Neural progenitor cell (in vitro differentiated cells): Measurements from ENCODE around the gene RPS19. TPM values are rescaled to one million over a fixed set of nuclear protein-coding genes. Genes with fewer than 3 reads are reported as not detected.

Source experiments
- DNase-seq: peaks from one replicate; pipeline ENCODE4 v3.0.0-alpha.2; 2016; ENCODE audit warnings: low spot score
- H2AFZ ChIP-seq: fragments of 200-600 bp; sonication (generic); replicated peaks from 2 replicates; pipeline ENCODE4 v1.6.1; 2016; ENCODE audit warnings: antibody characterized with exemption
- H3F3A ChIP-seq: fragments of 200-600 bp; sonication (generic); 2 replicates; pipeline ENCODE4 v1.6.1; 2016; ENCODE audit warnings: antibody characterized with exemption, low read depth
- H3K27ac ChIP-seq: fragments of 200-600 bp; sonication (generic); 2 replicates; pipeline ENCODE4 v1.5.1; 2016; ENCODE audit warnings: mild to moderate bottlenecking
- H3K27me3 ChIP-seq: fragments of 200-600 bp; sonication (generic); 2 replicates; pipeline ENCODE4 v1.6.1; 2016; ENCODE audit warnings: mild to moderate bottlenecking, moderate library complexity
- H3K36me3 ChIP-seq: fragments of 200-600 bp; sonication (generic); 2 replicates; pipeline ENCODE4 v1.5.1; 2016
- H3K4me1 ChIP-seq: fragments of 200-600 bp; sonication (generic); 2 replicates; pipeline ENCODE4 v1.6.1; 2016; ENCODE audit warnings: mixed run types
- H3K4me2 ChIP-seq: fragments of 200-600 bp; sonication (generic); 2 replicates; pipeline ENCODE4 v1.6.1; 2016
- H3K4me3 ChIP-seq: fragments of 200-600 bp; sonication (generic); 2 replicates; pipeline ENCODE4 v1.5.1; 2016
- H3K79me2 ChIP-seq: fragments of 200-600 bp; sonication (generic); 2 replicates; pipeline ENCODE4 v1.6.1; 2016; ENCODE audit warnings: low read depth
- H3K9ac ChIP-seq: fragments of 200-600 bp; sonication (generic); 2 replicates; pipeline ENCODE4 v1.6.1; 2016
- H3K9me3 ChIP-seq: fragments of 200-600 bp; sonication (generic); 2 replicates; pipeline ENCODE4 v1.5.1; 2016; ENCODE audit warnings: low read depth
- H4K20me1 ChIP-seq: fragments of 200-600 bp; sonication (generic); 2 replicates; pipeline ENCODE4 v1.6.1; 2016; ENCODE audit warnings: low read depth
- H3K27ac Mint-ChIP-seq: 3 replicates; pipeline ENCODE4 v1.8.0; 2021; ENCODE audit warnings: mixed read lengths
- H3K27me3 Mint-ChIP-seq: 2 replicates; pipeline ENCODE4 v1.8.0; 2022; ENCODE audit warnings: low read depth, mild to moderate bottlenecking, inconsistent platforms, moderate library complexity, mixed read lengths; ENCODE audit not compliant: insufficient read depth
- H3K36me3 Mint-ChIP-seq: 3 replicates; pipeline ENCODE4 v1.8.0; 2021; ENCODE audit warnings: mixed read lengths
- H3K4me1 Mint-ChIP-seq: 3 replicates; pipeline ENCODE4 v1.8.0; 2021; ENCODE audit warnings: mixed read lengths
- H3K4me3 Mint-ChIP-seq: 3 replicates; pipeline ENCODE4 v1.8.0; 2021; ENCODE audit warnings: mild to moderate bottlenecking, moderate library complexity, mixed read lengths
- H3K9me3 Mint-ChIP-seq: 3 replicates; pipeline ENCODE4 v1.8.0; 2020; ENCODE audit warnings: mixed read lengths
- EZH2 ChIP-seq: fragments of 200-600 bp; sonication (generic); IDR thresholded peaks from 2 replicates; pipeline ENCODE4 v1.6.1; 2017; ENCODE audit warnings: antibody characterized with exemption, mild to moderate bottlenecking, moderate library complexity
- EZH2phosphoT487 ChIP-seq: fragments of 200-600 bp; sonication (generic); IDR thresholded peaks from 2 replicates; pipeline ENCODE4 v1.6.1; 2017; ENCODE audit warnings: antibody characterized with exemption
- total RNA-seq: library from RNA; depleted of rRNA; stranded (reverse); fragments of >200 nt; gene quantifications from 2 replicates; pipeline ENCODE4 v1.2.3, GENCODE V29; 2015; ENCODE audit warnings: low replicate concordance
- TF ChIP-seq, protein P1 (sequence below): fragments of 200-600 bp; sonication (generic); IDR thresholded peaks from 2 replicates; pipeline ENCODE4 v1.5.1; 2017; ENCODE audit warnings: antibody characterized with exemption, mild to moderate bottlenecking

RPS19 gene
- total RNA-seq, 1 donor from 2014 or later, result 1,422 TPM

DNA sequence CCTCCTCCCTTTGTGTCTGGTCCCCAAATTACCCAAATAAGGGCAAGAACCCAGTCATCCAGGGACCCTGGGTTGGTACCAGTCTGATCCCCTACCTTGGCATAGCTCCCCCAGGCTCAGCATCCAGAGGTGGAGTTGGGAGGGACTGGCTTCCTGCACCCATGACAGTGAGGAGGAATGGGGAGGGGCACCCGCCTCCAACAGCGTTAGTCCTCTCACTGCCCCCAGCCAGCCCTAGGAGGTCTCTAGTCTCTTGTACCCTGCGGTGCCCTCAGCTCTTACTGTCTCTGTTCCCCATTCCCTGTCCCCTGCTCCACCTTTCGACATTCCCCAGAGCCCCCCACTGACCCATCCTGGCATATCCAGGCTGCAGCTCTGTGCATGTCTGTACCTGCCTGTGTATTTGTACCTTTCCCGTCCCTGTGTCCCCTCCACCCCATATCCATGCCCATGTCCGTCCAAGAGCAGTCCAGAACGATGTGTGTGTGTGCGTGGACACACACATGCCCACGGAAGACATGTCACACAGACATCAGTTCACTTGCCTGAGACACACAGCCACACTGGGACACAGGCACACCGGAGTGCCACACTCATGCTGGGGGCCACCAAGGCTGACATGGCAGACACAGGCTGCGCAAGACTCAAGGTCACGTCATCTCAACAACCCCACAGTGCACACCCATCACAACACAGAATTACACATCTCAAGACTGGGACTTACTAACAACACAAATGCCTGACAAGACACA is 50.4 kb downstream of the RPS19 start:
- peaks cover 4% of the 10 kb centered on the region for H3K4me1 Mint-ChIP-seq
- Histone ChIP-seq H3K79me2 (no peaks in the 10 kb centered on the region), H3F3A (no peaks in the 10 kb centered on the region), H3K27ac (no peak overlapping the region), H3K27me3 (peaks cover 68% of the 10 kb centered on the region), H3K4me3 (no peak overlapping the region), H3K9me3 (no peaks in the 10 kb centered on the region), H3K4me2 (no peak overlapping the region), H4K20me1 (peaks cover 26% of the 10 kb centered on the region), H3K36me3 (no peaks in the 10 kb centered on the region), H3K4me1 (peaks cover 8% of the 10 kb centered on the region), H2AFZ (no peak overlapping the region), H3K9ac (no peak overlapping the region)
- H3K27me3 Mint-ChIP-seq, result peaks cover 36% of the 10 kb centered on the region
- H3K4me3 Mint-ChIP-seq, result no peak overlapping the region
- no peak for DNase-seq
- TF ChIP-seq EZH2 (no peak), EZH2phosphoT487 (no peak)
- TF ChIP-seq, protein P1, sequence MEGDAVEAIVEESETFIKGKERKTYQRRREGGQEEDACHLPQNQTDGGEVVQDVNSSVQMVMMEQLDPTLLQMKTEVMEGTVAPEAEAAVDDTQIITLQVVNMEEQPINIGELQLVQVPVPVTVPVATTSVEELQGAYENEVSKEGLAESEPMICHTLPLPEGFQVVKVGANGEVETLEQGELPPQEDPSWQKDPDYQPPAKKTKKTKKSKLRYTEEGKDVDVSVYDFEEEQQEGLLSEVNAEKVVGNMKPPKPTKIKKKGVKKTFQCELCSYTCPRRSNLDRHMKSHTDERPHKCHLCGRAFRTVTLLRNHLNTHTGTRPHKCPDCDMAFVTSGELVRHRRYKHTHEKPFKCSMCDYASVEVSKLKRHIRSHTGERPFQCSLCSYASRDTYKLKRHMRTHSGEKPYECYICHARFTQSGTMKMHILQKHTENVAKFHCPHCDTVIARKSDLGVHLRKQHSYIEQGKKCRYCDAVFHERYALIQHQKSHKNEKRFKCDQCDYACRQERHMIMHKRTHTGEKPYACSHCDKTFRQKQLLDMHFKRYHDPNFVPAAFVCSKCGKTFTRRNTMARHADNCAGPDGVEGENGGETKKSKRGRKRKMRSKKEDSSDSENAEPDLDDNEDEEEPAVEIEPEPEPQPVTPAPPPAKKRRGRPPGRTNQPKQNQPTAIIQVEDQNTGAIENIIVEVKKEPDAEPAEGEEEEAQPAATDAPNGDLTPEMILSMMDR, result no peak
- no peaks in the 10 kb centered on the region for H3K36me3 Mint-ChIP-seq
- no peaks in the 10 kb centered on the region for H3K9me3 Mint-ChIP-seq
- no peak overlapping the region for H3K27ac Mint-ChIP-seq

DNA sequence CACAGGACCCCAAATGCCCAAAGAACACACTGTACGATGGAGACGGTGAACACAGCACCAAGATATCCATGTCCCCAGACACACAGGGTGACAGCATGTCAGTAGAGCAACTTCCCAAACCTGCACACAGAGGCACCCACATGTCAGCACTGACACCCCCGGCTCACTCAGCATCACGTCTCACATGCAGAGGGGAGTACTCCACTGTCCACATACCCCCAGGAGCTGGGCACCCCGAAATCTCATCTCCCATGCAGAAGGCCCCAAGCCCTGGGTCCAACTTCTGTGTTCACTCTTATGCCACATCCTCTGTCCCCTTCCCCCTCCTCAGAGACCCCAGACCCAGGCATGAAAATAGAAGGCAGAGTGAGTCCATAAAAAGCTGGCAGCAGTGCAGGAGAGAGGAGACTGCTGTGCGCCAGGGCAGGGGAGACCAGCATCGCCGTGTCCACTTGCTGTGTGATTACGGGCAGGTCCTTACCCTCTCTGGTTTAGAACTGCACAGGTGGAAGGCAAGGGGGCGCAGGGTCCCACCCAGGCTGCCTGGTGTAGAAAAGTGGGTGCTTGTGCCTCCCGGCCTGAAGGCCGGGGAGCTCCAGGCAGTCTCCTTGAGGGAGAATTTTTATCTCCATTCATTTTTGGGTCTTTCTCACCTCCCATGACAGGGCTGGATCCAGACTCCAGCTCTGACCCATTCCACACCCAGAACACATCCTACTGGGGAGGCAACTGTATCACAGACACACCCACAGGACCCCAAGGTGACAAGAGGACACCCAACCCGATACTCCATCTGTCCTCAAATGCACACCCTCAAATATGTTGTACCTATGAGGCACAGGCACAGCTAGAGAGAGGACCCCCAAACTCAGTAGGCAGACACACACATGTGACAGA is 51.2 kb downstream of the RPS19 start:
- Histone ChIP-seq H3K4me3 (no peak overlapping the region), H3K36me3 (no peaks in the 10 kb centered on the region), H4K20me1 (peaks cover 26% of the 10 kb centered on the region), H2AFZ (no peak overlapping the region), H3K27ac (no peak overlapping the region), H3K27me3 (peaks cover 76% of the 10 kb centered on the region), H3F3A (no peaks in the 10 kb centered on the region), H3K79me2 (no peaks in the 10 kb centered on the region), H3K9ac (no peak overlapping the region), H3K9me3 (no peaks in the 10 kb centered on the region), H3K4me2 (no peak overlapping the region), H3K4me1 (peaks cover 8% of the 10 kb centered on the region)
- TF ChIP-seq EZH2, result no peak
- TF ChIP-seq, protein P1, result no peak
- no peak for TF ChIP-seq EZH2phosphoT487
- H3K9me3 Mint-ChIP-seq, result no peaks in the 10 kb centered on the region
- no peak overlapping the region for H3K27ac Mint-ChIP-seq
- peaks cover 4% of the 10 kb centered on the region for H3K4me1 Mint-ChIP-seq
- H3K36me3 Mint-ChIP-seq, result no peaks in the 10 kb centered on the region
- peak overlapping the region; percentile 52 for H3K4me3 Mint-ChIP-seq
- DNase-seq, result no peak
- peaks cover 36% of the 10 kb centered on the region for H3K27me3 Mint-ChIP-seq

DNA sequence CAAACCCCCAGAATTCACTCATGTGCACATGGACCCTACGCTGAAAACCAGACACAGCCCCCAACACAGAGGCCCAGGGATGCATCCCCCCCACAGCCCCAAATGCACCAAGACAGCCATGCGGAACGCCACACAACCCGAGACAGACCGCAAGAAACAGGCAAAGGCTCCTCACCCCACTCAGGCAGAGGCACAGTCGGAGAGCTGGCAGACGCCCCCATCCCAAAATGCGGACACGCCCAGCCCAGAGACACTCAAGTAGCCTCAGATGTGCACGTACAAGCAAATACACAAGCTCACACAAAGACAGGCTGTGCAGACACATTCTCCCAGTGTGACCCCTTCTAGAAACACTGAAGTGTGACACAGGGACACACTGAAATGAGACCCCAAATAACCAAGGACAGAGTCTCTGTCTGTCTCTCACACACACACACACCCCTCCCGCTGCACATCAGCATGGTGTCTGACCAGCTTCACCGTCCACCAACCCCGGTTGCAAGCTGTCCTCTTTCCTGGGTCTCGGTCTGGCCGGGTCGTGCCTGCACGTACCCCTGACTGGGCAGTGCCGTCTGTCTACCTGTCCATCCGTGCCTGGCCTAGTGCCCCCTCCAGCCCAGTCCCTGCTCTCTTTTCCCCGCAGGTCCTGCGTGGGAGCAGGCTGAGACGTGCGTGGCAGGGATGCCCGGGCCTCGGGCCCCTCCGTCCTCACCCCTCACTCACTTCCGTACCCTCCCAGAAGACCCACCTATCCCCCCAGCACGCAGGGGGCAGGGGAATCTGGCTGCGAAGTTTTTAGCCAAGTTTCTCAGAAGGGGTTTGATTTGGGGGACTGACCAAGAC is 52.1 kb downstream of the RPS19 start:
- Histone ChIP-seq H3K27ac (no peak overlapping the region), H3K4me2 (peak overlapping the region; percentile 73), H2AFZ (no peak overlapping the region), H3K9ac (no peak overlapping the region), H3K27me3 (peaks cover 85% of the 10 kb centered on the region), H4K20me1 (peaks cover 26% of the 10 kb centered on the region), H3K79me2 (no peaks in the 10 kb centered on the region), H3K36me3 (no peaks in the 10 kb centered on the region), H3F3A (no peaks in the 10 kb centered on the region), H3K4me1 (peaks cover 8% of the 10 kb centered on the region), H3K9me3 (no peaks in the 10 kb centered on the region), H3K4me3 (peak overlapping the region; percentile 29)
- DNase-seq, result no peak
- TF ChIP-seq EZH2, result peak; percentile 11
- peak; percentile 8 for TF ChIP-seq EZH2phosphoT487
- TF ChIP-seq, protein P1, result no peak
- peak overlapping the region; percentile 52 for H3K4me3 Mint-ChIP-seq
- peaks cover 34% of the 10 kb centered on the region for H3K27me3 Mint-ChIP-seq
- no peaks in the 10 kb centered on the region for H3K36me3 Mint-ChIP-seq
- H3K4me1 Mint-ChIP-seq, result peaks cover 4% of the 10 kb centered on the region
- no peak overlapping the region for H3K27ac Mint-ChIP-seq
- H3K9me3 Mint-ChIP-seq, result no peaks in the 10 kb centered on the region
